ENCODE data around the gene PLPP1.

DNA sequence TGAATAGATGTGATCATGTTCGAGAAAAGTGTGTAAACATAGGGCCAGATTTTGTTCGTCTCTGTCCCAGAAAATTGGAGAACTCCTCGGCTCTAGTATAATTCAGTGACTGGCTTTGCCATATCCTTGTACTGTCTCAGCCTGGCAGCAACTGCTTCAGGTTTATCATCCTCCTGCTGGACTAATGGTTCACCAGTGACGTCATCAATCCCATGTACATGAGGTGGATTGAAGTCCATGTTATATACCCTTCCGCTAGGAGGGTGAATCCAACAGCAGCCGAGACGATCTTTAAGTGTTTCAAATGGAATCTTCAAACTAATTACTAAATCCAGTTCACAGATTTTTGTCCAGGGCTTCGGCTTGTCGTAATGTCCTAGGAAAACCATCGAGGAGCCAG, 17.1 kb upstream of the PLPP1 start:
- TF ChIP-seq, protein P1, sequence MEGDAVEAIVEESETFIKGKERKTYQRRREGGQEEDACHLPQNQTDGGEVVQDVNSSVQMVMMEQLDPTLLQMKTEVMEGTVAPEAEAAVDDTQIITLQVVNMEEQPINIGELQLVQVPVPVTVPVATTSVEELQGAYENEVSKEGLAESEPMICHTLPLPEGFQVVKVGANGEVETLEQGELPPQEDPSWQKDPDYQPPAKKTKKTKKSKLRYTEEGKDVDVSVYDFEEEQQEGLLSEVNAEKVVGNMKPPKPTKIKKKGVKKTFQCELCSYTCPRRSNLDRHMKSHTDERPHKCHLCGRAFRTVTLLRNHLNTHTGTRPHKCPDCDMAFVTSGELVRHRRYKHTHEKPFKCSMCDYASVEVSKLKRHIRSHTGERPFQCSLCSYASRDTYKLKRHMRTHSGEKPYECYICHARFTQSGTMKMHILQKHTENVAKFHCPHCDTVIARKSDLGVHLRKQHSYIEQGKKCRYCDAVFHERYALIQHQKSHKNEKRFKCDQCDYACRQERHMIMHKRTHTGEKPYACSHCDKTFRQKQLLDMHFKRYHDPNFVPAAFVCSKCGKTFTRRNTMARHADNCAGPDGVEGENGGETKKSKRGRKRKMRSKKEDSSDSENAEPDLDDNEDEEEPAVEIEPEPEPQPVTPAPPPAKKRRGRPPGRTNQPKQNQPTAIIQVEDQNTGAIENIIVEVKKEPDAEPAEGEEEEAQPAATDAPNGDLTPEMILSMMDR (IDR thresholded peaks at IDR 0.05; ENCODE audit: low read depth, low read length), result no peak
- no peak for TF ChIP-seq EZH2phosphoT487 (IDR thresholded peaks at IDR 0.05; ENCODE audit: low read depth)

All from OCI-LY3 (cell line).